ENCODE data around the gene SLCO2B1. TPM values are rescaled to one million over a fixed set of nuclear protein-coding genes. Genes with fewer than 3 reads are reported as not detected.

The SLCO2B1 gene
- total RNA-seq, 2 donors from 2014 or later: 65.9 to 71.5 TPM

GRCh38 chr11:75201771-75202170 lies 50.9 kb downstream of the SLCO2B1 start:
- DNase-seq: no peak

GRCh38 chr11:75202195-75202594 lies 51.3 kb downstream of the SLCO2B1 start:
- intact Hi-C loops (cut with DNase I, micrococcal nuclease): loop anchor here in 1 of 2 donors (10.0 kb wide), 1 partner anchor 57 kb away; no protein-coding TSS in a partner anchor

More at GRCh38 chr11:75201771-75202170, 50.9 kb downstream of the SLCO2B1 start:
- no peak for ATAC-seq
- intact Hi-C loops (cut with DNase I, micrococcal nuclease): loop anchor here in 1 of 2 donors (10.0 kb wide), 1 partner anchor 57 kb away; no protein-coding TSS in a partner anchor

DNA sequence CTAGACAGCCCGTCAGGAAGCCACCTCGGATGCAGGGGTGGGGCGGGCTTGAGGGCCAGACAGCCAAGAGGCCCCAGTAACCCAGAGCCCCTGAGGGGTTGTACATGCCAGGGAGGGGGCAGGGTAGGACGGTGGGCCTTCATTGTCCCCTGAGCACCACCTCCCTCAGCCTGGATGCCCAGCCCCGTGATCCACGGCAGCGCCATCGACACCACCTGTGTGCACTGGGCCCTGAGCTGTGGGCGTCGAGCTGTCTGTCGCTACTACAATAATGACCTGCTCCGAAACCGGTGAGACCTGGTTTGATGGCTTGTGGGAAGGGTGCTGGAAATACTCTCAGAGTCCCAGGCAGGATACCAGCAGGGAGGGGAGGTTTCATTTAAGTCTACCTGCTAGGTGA lies 52.2 kb downstream of the SLCO2B1 start:
- no peak for ATAC-seq
- intact Hi-C loops (cut with DNase I, micrococcal nuclease): loop anchor here in 1 of 2 donors (10.0 kb wide), 1 partner anchor 58 kb away; no protein-coding TSS in a partner anchor
- DNase-seq: no peak

More at GRCh38 chr11:75202195-75202594, 51.3 kb downstream of the SLCO2B1 start:
- DNase-seq: no peak
- ATAC-seq: no peak

GRCh38 chr11:75203641-75204011 lies 52.7 kb downstream of the SLCO2B1 start:
- intact Hi-C loops (cut with DNase I, micrococcal nuclease): loop anchor here (2.0 to 10.0 kb wide), 2 partner anchors 59 kb away; no protein-coding TSS in a partner anchor
- ATAC-seq: no peak

GRCh38 chr11:75204012-75204674 lies 53.2 kb downstream of the SLCO2B1 start:
- ATAC-seq: no peak
- DNase-seq: no peak
- intact Hi-C loops (cut with DNase I, micrococcal nuclease): loop anchor here (2.0 to 10.0 kb wide), 2 partner anchors 59 kb away; no protein-coding TSS in a partner anchor

More at GRCh38 chr11:75203641-75204011, 52.7 kb downstream of the SLCO2B1 start:
- DNase-seq: no peak

- intact Hi-C loops (cut with DNase I, micrococcal nuclease): loop anchor here (2.0 to 10.0 kb wide), 2 partner anchors 60 kb away; no protein-coding TSS in a partner anchor
- DNase-seq (peak; percentile 79 to 96), ATAC-seq (peak; percentile 93)
Measured at GRCh38 chr11:75204685-75205563, 54.0 kb downstream of the SLCO2B1 start.

DNA sequence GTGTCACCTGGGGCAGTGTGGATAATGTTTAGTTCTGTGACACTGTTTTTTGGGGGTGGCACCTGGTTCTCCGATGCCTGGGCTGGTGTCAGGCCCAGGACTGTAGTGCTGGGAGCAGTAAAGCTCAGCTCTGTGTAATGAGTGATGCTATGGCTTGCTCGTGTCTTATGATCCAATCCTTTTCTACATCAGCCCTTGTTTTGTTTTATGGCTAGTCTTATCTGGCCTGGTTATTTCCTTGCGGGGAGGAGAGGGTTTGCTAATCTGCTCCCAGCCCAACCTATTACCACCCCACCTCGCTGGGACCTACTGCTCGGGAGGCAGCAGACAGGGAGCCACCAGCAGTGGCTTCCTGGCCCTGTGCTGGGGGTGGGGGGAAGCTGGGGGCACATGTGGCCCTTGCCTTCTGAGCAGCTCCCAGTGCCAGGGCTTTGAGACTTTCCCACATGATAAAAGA lies 54.7 kb downstream of the SLCO2B1 start:
- DNase-seq (no peak), ATAC-seq (peak; percentile 25)
- intact Hi-C loops (cut with DNase I, micrococcal nuclease): loop anchor here (2.0 to 10.0 kb wide), 2 partner anchors 61 kb away; no protein-coding TSS in a partner anchor

DNA sequence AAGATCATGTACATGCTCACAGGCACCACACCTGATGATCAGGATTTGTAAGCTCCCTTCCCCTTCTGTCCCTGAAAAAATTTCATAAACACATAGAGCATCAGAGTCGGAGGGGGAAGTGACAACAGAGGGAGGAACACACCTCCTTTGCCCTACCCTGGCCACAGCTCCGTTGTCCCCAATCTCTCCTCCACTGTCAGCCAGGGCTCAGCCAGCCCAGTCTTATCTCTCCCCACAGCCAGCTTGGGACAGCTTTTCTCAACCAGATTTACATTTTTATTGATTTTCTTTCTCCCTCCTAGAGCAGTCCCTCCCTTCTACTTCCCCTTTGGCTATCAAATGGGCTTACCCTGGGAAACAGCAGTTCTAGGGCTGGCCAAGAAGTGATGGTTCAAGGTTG lies 57.5 kb downstream of the SLCO2B1 start:
- DNase-seq (no peak), ATAC-seq (no peak)
- intact Hi-C loops (cut with DNase I, micrococcal nuclease): loop anchor here in 1 of 2 donors (10.0 kb wide), 1 partner anchor 64 kb away; no protein-coding TSS in a partner anchor

GRCh38 chr11:75212411-75212810 lies 61.5 kb downstream of the SLCO2B1 start:
- DNase-seq (no peak), ATAC-seq (no peak)
- intact Hi-C loops (cut with DNase I, micrococcal nuclease): no loop called here

DNA sequence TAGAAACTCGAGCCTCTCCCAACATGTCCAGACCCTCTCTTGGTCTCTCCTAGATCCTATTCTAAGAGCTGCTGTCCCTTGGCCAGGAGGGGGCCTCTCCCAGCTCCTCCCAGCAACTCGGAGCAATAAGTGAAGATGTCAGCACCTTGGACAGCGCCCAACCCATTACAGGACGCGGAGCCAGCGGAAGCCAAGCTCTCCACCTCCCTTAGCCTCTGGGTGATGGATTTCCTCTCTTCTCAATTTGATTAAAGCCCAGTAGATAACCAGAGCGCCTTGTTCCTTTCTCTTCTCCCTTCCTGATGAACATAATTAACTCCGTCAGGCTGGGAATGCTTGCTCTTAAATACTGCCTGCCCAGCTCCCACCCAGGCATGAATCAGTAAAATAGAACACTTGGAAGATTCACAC lies 63.5 kb downstream of the SLCO2B1 start:
- ATAC-seq: peak; percentile 87
- DNase-seq: peak; percentile 63 to 91
- intact Hi-C loops (cut with DNase I, micrococcal nuclease): no loop called here

DNA sequence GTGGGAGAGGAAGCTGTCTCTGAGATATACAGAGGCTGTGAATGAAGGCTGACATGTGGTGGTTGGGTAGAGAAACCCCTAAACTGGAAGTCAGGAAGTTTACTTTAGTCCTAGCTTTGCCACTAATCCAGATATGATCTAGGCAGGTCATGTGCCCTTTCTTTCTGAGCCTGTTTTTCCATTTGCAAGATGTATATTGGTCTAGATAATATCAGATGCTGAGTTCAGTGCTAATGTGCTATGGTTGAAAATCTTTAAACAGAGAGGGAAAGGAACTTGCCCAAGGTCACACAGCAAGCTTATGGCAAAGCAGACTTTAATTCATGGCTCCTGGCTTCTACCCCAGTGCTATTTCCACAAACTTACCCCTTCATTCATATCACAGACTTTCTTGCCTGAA lies 63.9 kb downstream of the SLCO2B1 start:
- DNase-seq (no peak), ATAC-seq (no peak)
- intact Hi-C loops (cut with DNase I, micrococcal nuclease): no loop called here

DNA sequence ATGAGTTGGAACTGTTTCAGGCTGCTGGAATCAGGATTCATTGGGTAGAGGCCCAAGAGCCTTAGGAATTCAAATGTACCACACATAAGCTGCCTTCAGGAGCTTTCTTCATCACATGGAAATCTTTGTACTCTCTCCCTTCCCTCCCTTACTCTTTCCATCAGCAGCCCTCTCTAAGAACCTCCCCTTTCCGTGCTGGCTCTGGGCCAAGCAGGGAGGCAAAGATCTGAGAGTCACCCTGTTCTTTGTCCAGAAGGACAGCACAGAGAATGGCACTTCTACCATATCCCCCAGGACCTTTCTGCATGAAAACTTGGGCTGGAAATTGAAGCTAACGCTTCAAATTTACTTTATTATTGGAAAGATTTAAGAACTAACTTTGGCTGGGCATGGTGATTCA lies 69.0 kb downstream of the SLCO2B1 start:
- no peak for ATAC-seq
- intact Hi-C loops (cut with DNase I, micrococcal nuclease): no loop called here
- no peak for DNase-seq

- peak; percentile 49 for ATAC-seq
- intact Hi-C loops (cut with DNase I, micrococcal nuclease): no loop called here
- peak in 1 of 2 donors; percentile 12 for DNase-seq
Measured at GRCh38 chr11:75223954-75224643, 73.2 kb downstream of the SLCO2B1 start.

GRCh38 chr11:75225794-75226193 lies 74.9 kb downstream of the SLCO2B1 start:
- intact Hi-C loops (cut with DNase I, micrococcal nuclease): no loop called here
- ATAC-seq (no peak), DNase-seq (no peak)

- no peak for ATAC-seq
- intact Hi-C loops (cut with DNase I, micrococcal nuclease): no loop called here
- no peak for DNase-seq
Measured at GRCh38 chr11:75229466-75229865, 78.6 kb downstream of the SLCO2B1 start.

- ATAC-seq: no peak
- no peak for DNase-seq
- intact Hi-C loops (cut with DNase I, micrococcal nuclease): loop anchor here in 1 of 2 donors (10.0 kb wide), 1 partner anchor 216 kb away; no protein-coding TSS in a partner anchor
Measured at GRCh38 chr11:75230621-75231020, 79.7 kb downstream of the SLCO2B1 start.

DNA sequence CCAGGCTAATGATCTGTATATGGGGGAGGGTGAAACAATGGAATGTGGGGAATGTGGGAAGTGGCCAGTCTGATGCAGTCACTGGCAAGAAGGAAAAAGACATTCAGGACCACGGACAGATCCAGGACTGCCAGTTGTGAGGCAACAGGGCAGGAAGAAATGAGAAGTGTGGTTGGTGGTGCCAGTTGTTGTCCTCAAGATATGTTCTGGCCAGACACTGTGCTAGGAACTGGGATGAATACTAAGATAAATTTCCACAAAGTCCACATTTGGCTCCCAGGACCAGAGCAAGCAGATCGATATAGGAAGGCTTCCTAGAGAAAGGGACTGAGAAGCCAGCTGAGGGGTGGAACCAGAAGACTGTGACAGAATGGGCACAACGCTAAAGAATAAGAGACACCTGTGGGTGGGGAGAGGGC lies 82.9 kb downstream of the SLCO2B1 start:
- ATAC-seq: no peak
- no peak for DNase-seq
- intact Hi-C loops (cut with DNase I, micrococcal nuclease): loop anchor here in 1 of 2 donors (10.0 kb wide), 1 partner anchor 219 kb away; no protein-coding TSS in a partner anchor

- intact Hi-C loops (cut with DNase I, micrococcal nuclease): loop anchor here in 1 of 2 donors (10.0 kb wide), 1 partner anchor 221 kb away; no protein-coding TSS in a partner anchor
- no peak for ATAC-seq
- no peak for DNase-seq
Measured at GRCh38 chr11:75236062-75236461, 85.2 kb downstream of the SLCO2B1 start.
